GM12878 (cell line): ENCODE data around the gene MICAL3. TPM values are rescaled to one million over a fixed set of nuclear protein-coding genes. Genes with fewer than 3 reads are reported as not detected.

Source experiments
- ATAC-seq: fragments of 200-7000 bp; cut with Tn5 transposase; 3 replicates; pipeline ENCODE4 v1.9.1; 2020; ENCODE audit warnings: mild to moderate bottlenecking, moderate library complexity
- BruUV-seq: library from RNA; stranded (reverse); fragments of 400-500 nt; replicated peaks from 2 replicates; lab custom pipeline; 2021; lab: Mats Ljungman, UMichigan
- CTCF ChIA-PET: fragments of 300-600 bp; sonication (Branson Sonifier 250); formaldehyde crosslinking; extraction: SDS; loops from one replicate; lab custom pipeline; 2021; ENCODE audit warnings: inconsistent platforms; lab: Yijun Ruan, JAX
- POLR2A ChIA-PET: fragments of 350-600 bp; formaldehyde crosslinking; extraction: SDS; loops from one replicate; lab custom pipeline; 2021; ENCODE audit warnings: inconsistent platforms; lab: Charles Lee
- RAD21 ChIA-PET: fragments of 300-600 bp; sonication (Branson Sonifier 250); formaldehyde crosslinking; loops from one replicate; lab custom pipeline; 2023; ENCODE audit warnings: antibody characterized with exemption; ENCODE audit not compliant: unreplicated experiment; lab: Charles Lee
- SMC1A ChIA-PET: fragments of 300-600 bp; sonication (Branson Sonifier 250); formaldehyde crosslinking; loops from one replicate; lab custom pipeline; 2023; ENCODE audit not compliant: unreplicated experiment, uncharacterized antibody; lab: Charles Lee
- DNase-seq: peaks from one replicate; pipeline ENCODE4 v3.0.0-alpha.2; 2011; ENCODE audit warnings: low read depth, low spot score
- FAIRE-seq: peaks from 3 replicates; lab custom pipeline; 2011; peaks lifted over from hg19 to GRCh38; lab: Jason Lieb, UNC
- H2AFZ ChIP-seq: 2 replicates; pipeline ENCODE4 v1.6.0; 2011; ENCODE audit warnings: low read depth, low read length, control low read depth; ENCODE audit not compliant: control insufficient read depth
- H3K27ac ChIP-seq: 2 replicates; pipeline ENCODE4 v1.5.1; 2011; ENCODE audit warnings: control low read depth; ENCODE audit not compliant: control insufficient read depth, insufficient read depth
- H3K27me3 ChIP-seq, 2 experiments: replicated peaks in 1 of 2; 2 replicates each; pipeline versions ENCODE4 v1.6.0 to v1.6.1; 2011; ENCODE audit warnings: low read length in 1 of 2; ENCODE audit not compliant: control insufficient read depth in 2 of 2, insufficient read depth in 2 of 2
- H3K36me3 ChIP-seq, 2 experiments: 2 replicates each; pipeline ENCODE4 v1.5.1; 2011; ENCODE audit warnings: low read length in 1 of 2; ENCODE audit not compliant: control insufficient read depth in 2 of 2, insufficient read depth in 2 of 2
- H3K4me1 ChIP-seq: 2 replicates; pipeline ENCODE4 v1.6.1; 2011; ENCODE audit warnings: mild to moderate bottlenecking, low read length, moderate library complexity, mixed read lengths; ENCODE audit not compliant: control insufficient read depth, insufficient read depth
- H3K4me2 ChIP-seq: 2 replicates; pipeline ENCODE4 v1.6.0; 2011; ENCODE audit warnings: control low read depth; ENCODE audit not compliant: control insufficient read depth, insufficient read depth
- H3K4me3 ChIP-seq: fragments of 200-600 bp; sonication (generic); 2 replicates; pipeline ENCODE4 v1.5.1; 2016
- H3K79me2 ChIP-seq: 2 replicates; pipeline ENCODE4 v1.6.0; 2011; ENCODE audit warnings: low read length; ENCODE audit not compliant: control insufficient read depth, insufficient read depth
- H3K9ac ChIP-seq: 2 replicates; pipeline ENCODE4 v1.8.0; 2011; ENCODE audit warnings: low read length, control low read depth, mixed read lengths; ENCODE audit not compliant: control insufficient read depth, insufficient read depth
- H3K9me3 ChIP-seq: replicated peaks from 3 replicates; pipeline ENCODE4 v1.5.1; 2011; ENCODE audit warnings: mild to moderate bottlenecking, low read length; ENCODE audit not compliant: control insufficient read depth, insufficient read depth
- H4K20me1 ChIP-seq: 2 replicates; pipeline ENCODE4 v1.6.0; 2011; ENCODE audit not compliant: control insufficient read depth, insufficient read depth
- HCFC1 ChIP-seq: fragments of 150-350 bp; IDR thresholded peaks from 2 replicates; pipeline ENCODE4 v1.6.1; 2014; ENCODE audit warnings: low read length
- MYB ChIP-seq: fragments of 150-350 bp; IDR thresholded peaks from 2 replicates; pipeline ENCODE4 v1.6.1; 2014; ENCODE audit warnings: mild to moderate bottlenecking, low read depth, low read length, borderline replicate concordance
- RBBP5 ChIP-seq: fragments of 200-600 bp; sonication (generic); conservative IDR thresholded peaks from 2 replicates; pipeline ENCODE4 v1.6.1; 2016
- TCF12 ChIP-seq: IDR thresholded peaks from 2 replicates; pipeline ENCODE4 v1.6.1; 2011; ENCODE audit warnings: low read depth, mild to moderate bottlenecking, low read length
- whole genome bisulfite sequencing: methylation state at CpG from one replicate; pipeline ENCODE4 v1.1.6; 2016; ENCODE audit warnings: low lambda C conversion rate; ENCODE audit not compliant: insufficient replicate concordance, insufficient coverage; ENCODE audit errors: missing lambda C conversion rate; 5-methylcytosine and 5-hydroxymethylcytosine counted together
- in situ Hi-C: fragments of 300-500 bp; cut with MboI; formaldehyde crosslinking; loops from 9 replicates; pipeline ENCODE4 v1.14.3; 2018; ENCODE audit warnings: mixed read lengths
- intact Hi-C: fragments of 100-400 bp; cut with micrococcal nuclease; formaldehyde crosslinking; loops from one replicate; pipeline ENCODE4 v1.14.2; 2022; ENCODE audit not compliant: unreplicated experiment
- polyA plus RNA-seq, 11 experiments: library from polyadenylated mRNA; depleted of rRNA in 4 of 11; unstranded in 6 of 11; stranded (reverse) in 5 of 11; fragments of >200 nt; fragmentation: Nextera tagmentation in 4 of 11; fragmentation: Illumina TruSeq in 1 of 11; extraction: Ambion mirVana in 4 of 11; extraction: Trizol in 1 of 11; gene quantifications; 1 replicate in 1 of 11; 2 replicates in 10 of 11; pipeline versions ENCODE4 v1.2.1 to v1.2.3, GENCODE V29; 2011 to 2016; ENCODE audit warnings: inconsistent platforms in 2 of 11, missing spikeins in 2 of 11, low read depth in 1 of 11
- total RNA-seq, 4 experiments: library from RNA; depleted of rRNA in 3 of 4; stranded (reverse); fragments of >200 nt in 3 of 4; fragmentation: Illumina TruSeq in 1 of 4; extraction: Trizol in 1 of 4; gene quantifications; 2 replicates each; pipeline versions ENCODE4 v1.2.1 to v1.2.3, GENCODE V29; 2013 to 2021

Gene MICAL3
- total and polyA plus RNA-seq, 10 of the 15 experiments (the other 5 are each of a cell fraction or from before 2014, with no cell fraction given): 2.6 to 92.2 (median 24.0) TPM

DNA sequence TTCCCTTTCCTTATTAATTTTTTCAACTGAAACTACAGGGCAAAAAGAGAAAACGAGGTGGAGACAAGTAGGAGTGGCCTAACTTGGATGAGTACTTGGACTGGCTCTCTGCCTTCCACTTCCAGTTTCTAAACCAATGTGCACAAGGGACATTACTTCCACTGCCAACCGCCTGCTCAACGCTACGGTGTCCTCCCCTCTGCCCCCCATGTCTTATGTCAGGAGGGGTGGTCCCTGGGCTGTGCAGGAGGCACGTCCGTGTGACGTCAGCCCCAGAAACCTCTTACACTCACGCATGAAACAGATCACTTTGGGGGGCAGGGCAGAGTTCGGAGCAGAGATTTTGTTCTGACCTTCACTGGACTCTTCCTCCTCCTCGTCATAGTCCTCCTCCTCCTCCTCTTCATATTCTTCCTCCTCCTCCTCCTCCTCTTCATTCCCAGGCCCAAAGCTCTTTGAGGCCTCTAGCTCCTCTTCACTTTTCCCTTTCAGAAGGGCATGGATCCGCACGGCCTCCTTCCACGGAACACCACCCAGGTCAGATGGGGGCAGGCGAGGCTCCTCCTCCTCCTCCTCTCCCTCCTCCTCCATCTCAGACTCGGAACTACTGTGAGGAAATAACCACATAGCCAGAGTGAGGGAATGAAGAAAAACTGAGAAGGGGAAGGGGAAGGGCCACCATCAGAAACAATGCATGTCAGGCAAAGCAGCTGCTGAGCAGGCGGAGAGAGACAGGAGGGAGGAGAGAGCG lies 192.7 kb downstream of the MICAL3 start:
- in situ Hi-C loops: loop anchor here (5.0 kb wide), 1 partner anchor 236 kb away; no protein-coding TSS in a partner anchor
- H3K79me2 ChIP-seq: no peaks in the 10 kb centered on the region
- H3K4me1 ChIP-seq: no peaks in the 10 kb centered on the region
- 54% methylated on average over 16 of the region's 17 CpGs for WGBS
- DNase-seq: no peak
- RAD21 ChIA-PET: interaction anchor here (1.0 to 1.9 kb wide), 5 partner anchors 90 to 245 kb away, joined by 3 to 19 read pairs (median 7); partner anchors contain the start of gene MICAL3
- CTCF ChIA-PET: interaction anchor here (0.6 to 7.9 kb wide), 8 partner anchors 60 to 330 kb away, joined by 3 to 167 read pairs (median 6); partner anchors contain the start of gene PEX26
- no peak for ATAC-seq
- H3K4me2 ChIP-seq: no peak overlapping the region
- H3K9ac ChIP-seq: no peak overlapping the region
- no peaks in the 10 kb centered on the region for H4K20me1 ChIP-seq
- SMC1A ChIA-PET: interaction anchor here (1.5 to 7.1 kb wide), 3 partner anchors 192 to 246 kb away, joined by 3 to 93 read pairs (median 23); partner anchors contain the start of gene PEX26
- H3K36me3 ChIP-seq: peaks cover 3 to 23% of the 10 kb centered on the region in 2 experiments; a peak in 3 of 4 replicates
- POLR2A ChIA-PET: interaction anchor here (1.7 kb wide), 1 partner anchor 244 kb away, joined by 5 read pairs; no protein-coding TSS in a partner anchor
- intact Hi-C loops: loop anchor here (5.0 kb wide), 2 partner anchors 191 to 274 kb away; partner anchors contain the start of gene MICAL3
- FAIRE-seq: no peak
- no peak overlapping the region for H2AFZ ChIP-seq
- TF ChIP-seq MYB (no peak), HCFC1 (no peak), TCF12 (no peak), RBBP5 (no peak)
- H3K4me3 ChIP-seq: no peak overlapping the region
- no peaks in the 10 kb centered on the region for H3K9me3 ChIP-seq
- no TSS peak for BruUV-seq
- no peaks in the 10 kb centered on the region for H3K27me3 ChIP-seq
- H3K27ac ChIP-seq: no peak overlapping the region
